Measurements from ENCODE around the gene CLCF1. TPM values are rescaled to one million over a fixed set of nuclear protein-coding genes. Genes with fewer than 3 reads are reported as not detected.
"Not testable (repeated sequence)": the region's sequence is repeated elsewhere in the genome, so short reads cannot be mapped to it uniquely, and the experiment has no call there.

CLCF1 gene
- total RNA-seq, 1 donor from 2014 or later, result 1.2 TPM

GRCh38 chr11:67332081-67332691 lies 41.2 kb downstream of the CLCF1 start:
- no peak for DNase-seq (ENCODE audit: low read depth in 2 of 2)

GRCh38 chr11:67323526-67323925 lies 49.9 kb downstream of the CLCF1 start:
- no peak for DNase-seq (ENCODE audit: low read depth in 2 of 2)

GRCh38 chr11:67322049-67322448 lies 51.3 kb downstream of the CLCF1 start:
- no peak for DNase-seq (ENCODE audit: low read depth in 2 of 2)

- no peak for DNase-seq (ENCODE audit: low read depth in 2 of 2)
These were observed 52.0 kb downstream of the CLCF1 start for GRCh38 chr11:67321313-67321871.

- no peak for DNase-seq (ENCODE audit: low read depth in 2 of 2)
These were observed 52.7 kb downstream of the CLCF1 start for GRCh38 chr11:67320691-67321090.

- no peak for DNase-seq (ENCODE audit: low read depth in 2 of 2)
These were observed 53.4 kb downstream of the CLCF1 start for GRCh38 chr11:67320011-67320410.

- not testable (repeated sequence) for DNase-seq (ENCODE audit: low read depth in 2 of 2)
These were observed 54.5 kb downstream of the CLCF1 start for GRCh38 chr11:67318876-67319275.

- no peak for DNase-seq (ENCODE audit: low read depth in 2 of 2)
These were observed 55.4 kb downstream of the CLCF1 start for GRCh38 chr11:67317888-67318555.

- peak; percentile 93 to 95 for DNase-seq (ENCODE audit: low read depth in 2 of 2)
These were observed 56.1 kb downstream of the CLCF1 start for GRCh38 chr11:67317205-67317887.

GRCh38 chr11:67316882-67317204 lies 56.6 kb downstream of the CLCF1 start:
- DNase-seq (ENCODE audit: low read depth in 2 of 2), result no peak

- DNase-seq (ENCODE audit: low read depth in 2 of 2), result no peak
These were observed 58.0 kb downstream of the CLCF1 start for GRCh38 chr11:67315325-67315909.

- no peak for DNase-seq (ENCODE audit: low read depth in 2 of 2)
These were observed 59.2 kb downstream of the CLCF1 start for GRCh38 chr11:67314218-67314617.

Other genes with a start within 250 kb of the CLCF1 start
- gene GRK2, start 107.1 kb downstream of the CLCF1 start, total RNA-seq, result 28.8 and 29.6 TPM in 2 replicates
- 17.2 and 30.2 TPM in 2 replicates for gene ANKRD13D, start 84.3 kb downstream of the CLCF1 start, total RNA-seq
- 7.2 and 7.3 TPM in 2 replicates for gene SSH3, start 70.1 kb downstream of the CLCF1 start, total RNA-seq
- 27.7 and 33.5 TPM in 2 replicates for gene POLD4, start 20.1 kb downstream of the CLCF1 start, total RNA-seq
- 3.0 and 3.5 TPM in 2 replicates for gene RAD9A, start 18.4 kb upstream of the CLCF1 start, total RNA-seq
- 217 TPM in 2 replicates for gene PPP1CA, start 28.3 kb upstream of the CLCF1 start, total RNA-seq
- under 0.01 TPM in 1 of 2 replicates, not detected in the other for gene TBC1D10C, start 30.5 kb upstream of the CLCF1 start, total RNA-seq
- under 0.01 TPM in 2 replicates for gene CARNS1, start 42.1 kb upstream of the CLCF1 start, total RNA-seq
- 21.8 and 23.0 TPM in 2 replicates for gene RPS6KB2, start 54.9 kb upstream of the CLCF1 start, total RNA-seq
- 0.20 TPM in 1 of 2 replicates, not detected in the other for gene PTPRCAP, start 64.1 kb upstream of the CLCF1 start, total RNA-seq
- 91.9 and 111 TPM in 2 replicates for gene CORO1B, start 69.9 kb upstream of the CLCF1 start, total RNA-seq
- gene GPR152, start 79.1 kb upstream of the CLCF1 start, total RNA-seq, result not detected in 2 replicates
- gene CABP4, start 81.8 kb upstream of the CLCF1 start, total RNA-seq, result 0.60 and 1.3 TPM in 2 replicates
- gene TMEM134, start 95.7 kb upstream of the CLCF1 start, total RNA-seq, result 14.2 and 16.1 TPM in 2 replicates
- 67.1 and 112 TPM in 2 replicates for gene AIP, start 109.4 kb upstream of the CLCF1 start, total RNA-seq
- 3.6 and 5.2 TPM in 2 replicates for gene PITPNM1, start 131.8 kb upstream of the CLCF1 start, total RNA-seq
- 13.1 and 19.2 TPM in 2 replicates for gene CDK2AP2, start 134.6 kb upstream of the CLCF1 start, total RNA-seq
- gene CABP2, start 149.8 kb upstream of the CLCF1 start, total RNA-seq, result not detected in 2 replicates
- 638 and 947 TPM in 2 replicates for gene GSTP1, start 210.2 kb upstream of the CLCF1 start, total RNA-seq
- gene NDUFV1, start 233.3 kb upstream of the CLCF1 start, total RNA-seq, result 143 and 149 TPM in 2 replicates